Stimulated activated CD8-positive, alpha-beta memory T cell treated with anti-CD3 and anti-CD28 coated beads, Interleukin-7, amount 100 ng/mL, for 48 hours (primary cell): ENCODE results near the gene ZNF536.

ENCODE experiments used
- DNase-seq, 2 donors: peaks; one replicate each; pipeline ENCODE4 v3.0.0-alpha.2; 2020; ENCODE audit warnings: low read depth in 1 of 2; ENCODE audit errors: extremely low read depth in 1 of 2

Gene ZNF536

GRCh38 chr19:30371960-30372824 is at the start of gene ZNF536:
Gene ZNF536, plus strand, starts transcription at chr19:30372384. Its CDS starts 71,179 bp downstream, at chr19:30443563.
- no peak for DNase-seq

DNA sequence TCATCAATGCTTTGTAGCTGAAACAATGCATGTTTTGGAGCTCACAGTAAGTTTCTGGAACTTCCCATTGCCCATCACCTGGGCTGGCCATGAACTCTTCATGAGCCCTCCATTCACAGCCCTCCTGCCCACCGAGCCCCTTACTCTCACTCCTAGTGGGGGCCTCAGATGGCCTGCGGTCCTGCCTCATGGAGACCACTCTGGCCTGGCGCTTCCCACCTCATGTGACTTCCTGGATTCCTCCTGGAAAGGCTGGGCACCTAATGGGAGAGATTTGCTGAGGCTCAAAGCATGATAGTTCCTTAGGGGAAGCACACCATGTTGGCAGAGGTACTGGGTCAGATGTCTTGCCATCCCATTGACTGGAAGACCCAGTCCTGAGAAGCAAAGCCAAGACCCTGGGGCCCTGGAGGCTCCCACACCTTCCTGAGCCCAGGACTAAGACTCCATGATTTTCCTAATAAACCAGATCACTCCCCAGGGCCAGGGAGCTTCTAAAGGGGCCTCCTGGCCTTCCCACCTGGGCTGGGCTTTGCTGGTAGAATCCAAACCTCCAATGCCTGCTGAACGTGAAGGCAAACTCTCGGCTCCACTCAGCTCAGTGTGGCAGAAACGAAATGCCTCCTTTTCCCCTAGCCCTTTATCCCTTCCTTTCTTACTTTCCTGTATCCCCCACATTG is 49.4 kb upstream of the ZNF536 start:
- no peak for DNase-seq

DNA sequence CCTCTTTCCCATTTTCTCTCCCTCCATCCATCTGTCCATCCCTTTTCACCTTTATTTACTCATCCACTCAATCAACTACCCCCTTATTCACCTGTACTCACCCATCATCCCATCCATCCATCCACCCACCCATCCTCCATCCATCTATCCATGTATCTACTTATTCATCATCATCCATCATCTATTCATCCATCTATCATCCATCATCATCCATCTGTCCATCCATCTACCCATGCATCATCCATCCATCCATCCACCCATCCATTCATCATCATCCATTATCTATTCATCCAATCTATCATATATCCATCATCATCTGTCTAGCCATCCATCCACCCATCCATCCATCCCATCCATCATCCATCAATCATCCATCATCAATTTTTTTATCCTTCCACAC is 48.3 kb upstream of the ZNF536 start:
- DNase-seq, result no peak

DNA sequence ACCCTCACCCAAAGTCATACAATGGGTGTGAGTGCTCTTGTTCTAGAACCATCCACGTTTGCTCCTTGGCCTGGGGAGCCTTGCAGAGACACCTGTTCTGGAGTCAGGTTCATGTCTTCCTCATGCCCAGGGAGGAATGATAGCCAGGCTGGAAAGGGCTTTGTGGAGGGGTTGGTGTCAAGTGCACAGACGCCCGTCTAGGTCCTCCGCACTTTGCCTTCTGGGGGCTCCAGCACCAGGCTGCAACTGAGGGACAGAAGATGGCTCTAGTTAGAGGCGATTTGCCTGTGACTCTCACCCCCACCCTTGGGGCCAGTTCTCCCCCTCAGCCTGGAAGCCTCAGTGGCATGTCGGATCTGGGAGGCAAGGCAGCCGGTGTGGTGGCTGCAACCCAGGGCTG is 47.2 kb upstream of the ZNF536 start:
- no peak for DNase-seq

GRCh38 chr19:30325676-30326392 is 46.4 kb upstream of the ZNF536 start:
- no peak for DNase-seq

GRCh38 chr19:30326393-30326710 is 45.8 kb upstream of the ZNF536 start:
- no peak for DNase-seq

GRCh38 chr19:30327331-30327730 is 44.9 kb upstream of the ZNF536 start:
- no peak for DNase-seq

GRCh38 chr19:30328096-30328495 is 44.1 kb upstream of the ZNF536 start:
- DNase-seq, result no peak

GRCh38 chr19:30330266-30330665 is 41.9 kb upstream of the ZNF536 start:
- no peak for DNase-seq

GRCh38 chr19:30332445-30333234 is 39.5 kb upstream of the ZNF536 start:
- DNase-seq, result no peak

- DNase-seq, result no peak
Measured at GRCh38 chr19:30333291-30334065, 38.7 kb upstream of the ZNF536 start.

DNA sequence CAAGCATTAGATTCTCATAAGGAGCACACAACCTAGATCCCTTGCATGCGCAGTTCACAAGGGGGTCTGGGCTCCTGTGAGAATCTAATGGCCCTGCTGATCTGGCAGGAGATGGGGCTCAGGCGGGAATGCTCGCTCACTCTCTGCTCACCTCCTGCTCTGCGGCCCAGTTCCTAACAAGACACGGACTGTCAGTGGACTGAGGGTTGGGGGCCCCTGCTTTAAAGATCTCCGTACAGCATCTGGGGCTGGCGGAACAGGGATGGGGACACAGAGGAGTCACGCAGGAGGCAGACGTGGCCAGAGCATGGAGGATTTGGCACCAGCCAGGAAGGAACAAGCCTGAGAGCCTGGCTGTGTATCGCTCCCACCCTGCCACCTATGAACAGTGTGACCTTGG is 37.3 kb upstream of the ZNF536 start:
- no peak for DNase-seq

- DNase-seq, result no peak
Measured at GRCh38 chr19:30335306-30335886, 36.8 kb upstream of the ZNF536 start.

- DNase-seq, result no peak
Measured at GRCh38 chr19:30336290-30336689, 35.9 kb upstream of the ZNF536 start.

GRCh38 chr19:30338041-30338456 is 34.1 kb upstream of the ZNF536 start:
- no peak for DNase-seq

GRCh38 chr19:30338878-30339623 is 33.1 kb upstream of the ZNF536 start:
- DNase-seq, result no peak

GRCh38 chr19:30339624-30340525 is 32.3 kb upstream of the ZNF536 start:
- DNase-seq, result no peak
